A549 (cell line): ENCODE data around the gene C18orf63.

Experiments
- EP300 ChIP-seq, 2 experiments: fragments of >200 bp; sonication (Bioruptor Twin); formaldehyde crosslinking; IDR thresholded peaks; 2 replicates in 1 of 2; 3 replicates in 1 of 2; pipeline ENCODE4 v1.6.1; 2016 to 2017
- GATA3 ChIP-seq: IDR thresholded peaks from 2 replicates; pipeline ENCODE4 v1.6.1; 2012; ENCODE audit warnings: borderline replicate concordance
- JUN ChIP-seq, 2 experiments: fragments of >200 bp; sonication (Bioruptor Twin); formaldehyde crosslinking; IDR thresholded peaks; 2 replicates in 1 of 2; 3 replicates in 1 of 2; pipeline ENCODE4 v1.6.1; 2016 to 2017
- KDM1A ChIP-seq: fragments of 200-600 bp; sonication (generic); IDR thresholded peaks from 2 replicates; pipeline ENCODE4 v1.6.1; 2016; ENCODE audit warnings: low read depth, mild to moderate bottlenecking
- MYC ChIP-seq: IDR thresholded peaks from 2 replicates; pipeline ENCODE4 v1.6.1; 2012; ENCODE audit warnings: mild to moderate bottlenecking, inconsistent platforms, low read length, improper control_type of control experiment, borderline replicate concordance
- NR3C1 ChIP-seq: fragments of >200 bp; sonication (Bioruptor Twin); formaldehyde crosslinking; IDR thresholded peaks from 3 replicates; pipeline ENCODE4 v1.6.1; 2017
- POLR2A ChIP-seq: IDR thresholded peaks from 2 replicates; pipeline ENCODE4 v1.6.1; 2012; ENCODE audit warnings: mild to moderate bottlenecking, low read length
- RCOR1 ChIP-seq: fragments of 150-350 bp; IDR thresholded peaks from 2 replicates; pipeline ENCODE4 v1.6.1; 2014; ENCODE audit warnings: antibody characterized with exemption, low read length, low read depth
- SREBF2 ChIP-seq: fragments of 450-650 bp; IDR thresholded peaks from 2 replicates; pipeline ENCODE4 v1.6.1; 2014; ENCODE audit warnings: mild to moderate bottlenecking, moderate library complexity
- TF ChIP-seq, protein P1 (sequence below): fragments of >200 bp; sonication (Bioruptor Twin); formaldehyde crosslinking; IDR thresholded peaks from 3 replicates; pipeline ENCODE4 v1.5.1; 2016
- TF ChIP-seq, protein P2 (sequence below): fragments of 450-650 bp; IDR thresholded peaks from 2 replicates; pipeline ENCODE4 v1.6.1; 2014; ENCODE audit warnings: antibody characterized with exemption
- TF ChIP-seq, protein P3 (sequence below): IDR thresholded peaks from 2 replicates; pipeline ENCODE4 v1.6.1; 2012
- TF ChIP-seq, protein P4 (sequence below): fragments of >200 bp; sonication (Bioruptor Twin); formaldehyde crosslinking; IDR thresholded peaks from 3 replicates; pipeline ENCODE4 v1.6.1; 2016

DNA sequence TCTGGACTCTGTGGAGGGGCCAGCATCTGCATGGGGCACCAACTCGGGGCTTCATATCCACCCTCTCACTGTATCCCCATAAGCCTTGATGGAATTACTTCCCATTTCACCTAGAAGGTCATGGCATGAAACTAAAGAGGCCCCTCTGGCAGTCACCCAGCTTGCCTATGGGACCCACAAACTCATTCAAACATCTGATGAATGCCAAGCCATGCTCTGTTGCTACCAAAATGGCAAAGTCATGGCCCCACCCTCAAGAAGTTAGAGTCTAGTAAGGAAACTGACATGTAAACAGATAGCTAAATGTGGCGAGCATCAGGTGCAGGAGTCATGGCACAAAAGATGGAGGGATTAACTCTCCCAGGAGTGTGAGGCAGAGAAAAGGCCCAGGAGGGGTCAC lies 38.3 kb upstream of the C18orf63 start:
- TF ChIP-seq, protein P1, sequence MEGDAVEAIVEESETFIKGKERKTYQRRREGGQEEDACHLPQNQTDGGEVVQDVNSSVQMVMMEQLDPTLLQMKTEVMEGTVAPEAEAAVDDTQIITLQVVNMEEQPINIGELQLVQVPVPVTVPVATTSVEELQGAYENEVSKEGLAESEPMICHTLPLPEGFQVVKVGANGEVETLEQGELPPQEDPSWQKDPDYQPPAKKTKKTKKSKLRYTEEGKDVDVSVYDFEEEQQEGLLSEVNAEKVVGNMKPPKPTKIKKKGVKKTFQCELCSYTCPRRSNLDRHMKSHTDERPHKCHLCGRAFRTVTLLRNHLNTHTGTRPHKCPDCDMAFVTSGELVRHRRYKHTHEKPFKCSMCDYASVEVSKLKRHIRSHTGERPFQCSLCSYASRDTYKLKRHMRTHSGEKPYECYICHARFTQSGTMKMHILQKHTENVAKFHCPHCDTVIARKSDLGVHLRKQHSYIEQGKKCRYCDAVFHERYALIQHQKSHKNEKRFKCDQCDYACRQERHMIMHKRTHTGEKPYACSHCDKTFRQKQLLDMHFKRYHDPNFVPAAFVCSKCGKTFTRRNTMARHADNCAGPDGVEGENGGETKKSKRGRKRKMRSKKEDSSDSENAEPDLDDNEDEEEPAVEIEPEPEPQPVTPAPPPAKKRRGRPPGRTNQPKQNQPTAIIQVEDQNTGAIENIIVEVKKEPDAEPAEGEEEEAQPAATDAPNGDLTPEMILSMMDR = no peak
- TF ChIP-seq NR3C1 (no peak), JUN (IDR thresholded peaks at IDR 0.05) (no peak), EP300 (IDR thresholded peaks at IDR 0.05) (no peak), SREBF2 (no peak), RCOR1 (no peak), MYC (no peak), KDM1A (no peak), POLR2A (no peak), GATA3 (no peak)
- TF ChIP-seq, protein P2, sequence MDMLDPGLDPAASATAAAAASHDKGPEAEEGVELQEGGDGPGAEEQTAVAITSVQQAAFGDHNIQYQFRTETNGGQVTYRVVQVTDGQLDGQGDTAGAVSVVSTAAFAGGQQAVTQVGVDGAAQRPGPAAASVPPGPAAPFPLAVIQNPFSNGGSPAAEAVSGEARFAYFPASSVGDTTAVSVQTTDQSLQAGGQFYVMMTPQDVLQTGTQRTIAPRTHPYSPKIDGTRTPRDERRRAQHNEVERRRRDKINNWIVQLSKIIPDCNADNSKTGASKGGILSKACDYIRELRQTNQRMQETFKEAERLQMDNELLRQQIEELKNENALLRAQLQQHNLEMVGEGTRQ = no peak
- TF ChIP-seq, protein P3, sequence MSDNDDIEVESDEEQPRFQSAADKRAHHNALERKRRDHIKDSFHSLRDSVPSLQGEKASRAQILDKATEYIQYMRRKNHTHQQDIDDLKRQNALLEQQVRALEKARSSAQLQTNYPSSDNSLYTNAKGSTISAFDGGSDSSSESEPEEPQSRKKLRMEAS = no peak
- TF ChIP-seq, protein P4, sequence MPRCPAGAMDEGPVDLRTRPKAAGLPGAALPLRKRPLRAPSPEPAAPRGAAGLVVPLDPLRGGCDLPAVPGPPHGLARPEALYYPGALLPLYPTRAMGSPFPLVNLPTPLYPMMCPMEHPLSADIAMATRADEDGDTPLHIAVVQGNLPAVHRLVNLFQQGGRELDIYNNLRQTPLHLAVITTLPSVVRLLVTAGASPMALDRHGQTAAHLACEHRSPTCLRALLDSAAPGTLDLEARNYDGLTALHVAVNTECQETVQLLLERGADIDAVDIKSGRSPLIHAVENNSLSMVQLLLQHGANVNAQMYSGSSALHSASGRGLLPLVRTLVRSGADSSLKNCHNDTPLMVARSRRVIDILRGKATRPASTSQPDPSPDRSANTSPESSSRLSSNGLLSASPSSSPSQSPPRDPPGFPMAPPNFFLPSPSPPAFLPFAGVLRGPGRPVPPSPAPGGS = no peak
